Stimulated activated CD4-positive, alpha-beta T cell treated with anti-CD3 and anti-CD28 coated beads, Interleukin-15, amount 100 ng/mL, for 48 hours (primary cell): Measurements from ENCODE around the gene MDGA2.
"Not testable (repeated sequence)": the region's sequence is repeated elsewhere in the genome, so short reads cannot be mapped to it uniquely, and the experiment has no call there.

Source experiments
- DNase-seq, 2 donors: peaks; one replicate each; pipeline ENCODE4 v3.0.0-alpha.2; 2020; ENCODE audit warnings: low read depth in 2 of 2

Gene MDGA2

GRCh38 chr14:46920542-46920941 is 754.9 kb downstream of the MDGA2 start:
- no peak for DNase-seq

- not testable (repeated sequence) for DNase-seq
These were observed 759.9 kb downstream of the MDGA2 start for GRCh38 chr14:46915539-46915938.

- no peak for DNase-seq
These were observed 772.6 kb downstream of the MDGA2 start for GRCh38 chr14:46902837-46903236.

GRCh38 chr14:46894476-46894875 is 780.9 kb downstream of the MDGA2 start:
- DNase-seq = no peak

- no peak for DNase-seq
These were observed 788.3 kb downstream of the MDGA2 start for GRCh38 chr14:46887144-46887543.

GRCh38 chr14:46885566-46885965 is 789.8 kb downstream of the MDGA2 start:
- no peak for DNase-seq

- no peak for DNase-seq
These were observed 813.7 kb downstream of the MDGA2 start for GRCh38 chr14:46861753-46862152.

GRCh38 chr14:46840944-46841720 is 834.3 kb downstream of the MDGA2 start:
- no peak for DNase-seq

- no peak for DNase-seq
These were observed 855.1 kb downstream of the MDGA2 start for GRCh38 chr14:46820291-46820690.

- DNase-seq = no peak
These were observed 856.3 kb downstream of the MDGA2 start for GRCh38 chr14:46819117-46819516.

GRCh38 chr14:46818147-46818546 is 857.3 kb downstream of the MDGA2 start:
- DNase-seq = no peak

GRCh38 chr14:46793144-46793543 is 882.3 kb downstream of the MDGA2 start:
- no peak for DNase-seq
